HG02759 (cell line): ENCODE data around the gene KIF27.
"Not testable (repeated sequence)": the region's sequence is repeated elsewhere in the genome, so short reads cannot be mapped to it uniquely, and the experiment has no call there.

Source experiments
- ATAC-seq: cut with Tn5 transposase; IDR thresholded peaks from one replicate; pipeline ENCODE4 v1.9.1; 2021; ENCODE audit warnings: mild to moderate bottlenecking, moderate library complexity; ENCODE audit not compliant: unreplicated experiment

The KIF27 gene

DNA sequence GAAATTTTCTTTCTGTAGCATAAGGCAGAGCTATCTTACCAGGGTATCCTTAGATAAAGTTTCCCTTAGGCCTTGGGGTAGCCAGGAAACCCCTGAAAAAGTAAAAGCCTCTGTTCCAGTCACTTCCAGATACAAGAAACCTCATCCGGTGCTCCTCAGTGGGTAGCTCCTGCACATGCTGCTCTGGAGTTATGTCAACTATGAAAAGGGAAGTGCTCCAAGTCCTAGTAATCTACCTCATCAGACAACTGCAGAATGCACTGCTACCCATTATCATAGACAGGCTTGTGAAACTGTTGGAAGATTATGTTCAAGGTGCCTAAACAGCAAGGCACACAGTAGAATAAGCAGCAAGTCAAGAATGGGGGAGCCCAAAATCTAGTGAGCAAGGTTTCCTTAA, 112.0 kb downstream of the KIF27 start:
- not testable (repeated sequence) for ATAC-seq

GRCh38 chr9:83804454-83804853, 116.8 kb downstream of the KIF27 start:
- not testable (repeated sequence) for ATAC-seq

GRCh38 chr9:83803941-83804340, 117.3 kb downstream of the KIF27 start:
- not testable (repeated sequence) for ATAC-seq

- ATAC-seq: no peak
Observed at GRCh38 chr9:83800236-83801033, 120.8 kb downstream of the KIF27 start.

GRCh38 chr9:83794051-83794450, 127.2 kb downstream of the KIF27 start:
- no peak for ATAC-seq

DNA sequence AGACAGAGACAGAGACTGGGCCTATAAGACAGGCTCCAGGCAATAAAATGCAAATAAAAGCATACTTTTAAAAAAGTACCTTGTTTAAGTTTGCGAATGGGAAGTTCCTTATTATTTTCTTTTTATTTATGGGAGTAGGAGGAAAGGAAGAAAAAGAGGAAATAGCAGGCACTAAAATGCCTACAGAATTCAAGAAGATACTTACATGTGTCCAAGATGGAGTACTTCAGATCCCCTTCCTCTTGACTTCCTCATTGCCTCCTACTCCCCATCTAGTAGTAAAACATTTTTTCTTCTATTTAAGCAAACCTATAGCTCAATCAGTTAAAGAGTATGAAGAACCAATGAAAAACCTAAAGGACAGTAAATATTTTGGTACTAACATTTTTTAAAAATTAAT, 128.5 kb downstream of the KIF27 start:
- ATAC-seq: no peak
